Stimulated activated CD8-positive, alpha-beta memory T cell treated with anti-CD3 and anti-CD28 coated beads, Interleukin-15, amount 100 ng/mL, for 48 hours (primary cell): Measurements from ENCODE around the gene TMEM170B.
"Not testable (repeated sequence)": the region's sequence is repeated elsewhere in the genome, so short reads cannot be mapped to it uniquely, and the experiment has no call there.

Source experiments
- DNase-seq, 2 donors: peaks; one replicate each; pipeline ENCODE4 v3.0.0-alpha.2; 2020; ENCODE audit warnings: low read depth in 2 of 2

TMEM170B gene

DNA sequence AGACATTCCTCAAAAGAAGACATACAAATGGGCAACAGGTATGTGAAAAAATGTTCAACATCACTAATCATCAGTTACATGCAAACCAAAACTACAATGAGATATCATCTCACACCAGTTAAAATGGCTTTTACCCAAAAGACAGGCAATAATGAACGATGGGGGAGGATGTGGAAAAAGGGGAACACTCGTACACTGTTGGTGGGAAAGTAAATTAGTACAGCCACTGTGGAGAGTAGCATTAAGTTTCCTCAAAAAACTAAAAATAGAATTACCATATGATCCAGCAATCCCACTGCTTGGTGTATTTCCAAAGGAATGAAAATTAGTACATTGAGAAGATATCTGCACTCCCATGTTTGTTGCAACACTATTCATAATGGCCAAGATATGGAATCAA lies 8.6 kb upstream of the TMEM170B start:
- DNase-seq = no peak

DNA sequence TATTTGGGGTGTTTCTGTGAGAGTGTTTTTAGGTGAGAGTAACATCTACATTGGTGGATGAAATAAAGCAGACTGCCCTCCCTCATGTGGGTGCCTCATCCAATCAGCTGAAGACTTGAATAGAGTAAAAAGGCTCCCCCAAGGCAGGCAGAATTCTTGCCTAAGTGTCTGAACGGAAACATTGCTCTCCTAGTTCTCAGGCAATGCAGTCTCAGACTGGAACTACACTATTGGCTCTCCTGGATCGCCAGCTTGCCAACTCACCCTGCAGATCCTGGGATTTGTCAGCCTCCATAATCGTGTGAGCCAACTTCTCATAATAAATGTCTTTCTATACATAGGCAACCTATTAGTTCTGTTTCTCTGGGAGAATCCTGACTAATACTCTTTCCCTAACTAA lies 5.5 kb upstream of the TMEM170B start:
- no peak for DNase-seq

DNA sequence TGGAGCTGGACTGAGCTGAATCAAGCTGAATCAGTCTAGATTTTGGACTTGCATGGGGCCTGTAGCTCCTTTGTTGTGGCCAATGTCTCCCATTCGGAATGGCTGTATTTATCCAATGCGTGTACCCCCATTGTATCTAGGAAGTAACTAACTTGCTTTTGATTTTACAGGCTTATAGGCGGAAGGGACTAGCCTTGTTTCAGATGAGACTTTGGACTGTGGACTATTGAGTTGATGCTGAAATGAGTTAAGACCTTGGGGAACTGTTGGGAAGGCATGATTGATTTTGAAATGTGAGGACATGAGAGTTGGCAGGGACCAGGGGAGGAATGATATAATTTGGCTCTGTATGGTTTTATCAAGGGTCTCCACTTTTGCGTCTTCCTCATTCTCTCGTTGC lies 3.0 kb upstream of the TMEM170B start:
- no peak for DNase-seq

DNA sequence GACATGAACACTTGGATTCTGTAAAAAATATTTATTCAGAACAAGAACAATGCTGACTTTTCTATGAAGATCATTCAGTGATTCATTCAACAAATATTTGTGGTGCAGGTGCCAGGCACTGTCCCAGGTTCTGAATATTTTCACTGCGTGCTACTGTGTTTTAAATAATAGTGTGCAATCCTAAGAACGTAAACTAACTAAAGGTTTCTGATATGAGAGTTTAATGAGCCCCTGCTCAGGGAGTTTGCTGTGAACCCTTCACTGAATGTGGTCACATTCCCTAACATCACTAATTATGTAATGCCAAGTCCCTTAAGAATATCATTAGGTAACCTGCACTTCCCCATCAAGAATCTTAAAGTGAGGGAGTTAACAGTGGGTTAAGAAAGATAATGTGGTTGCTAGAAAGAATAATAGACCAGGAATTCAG lies 1.7 kb upstream of the TMEM170B start:
- DNase-seq = no peak

DNA sequence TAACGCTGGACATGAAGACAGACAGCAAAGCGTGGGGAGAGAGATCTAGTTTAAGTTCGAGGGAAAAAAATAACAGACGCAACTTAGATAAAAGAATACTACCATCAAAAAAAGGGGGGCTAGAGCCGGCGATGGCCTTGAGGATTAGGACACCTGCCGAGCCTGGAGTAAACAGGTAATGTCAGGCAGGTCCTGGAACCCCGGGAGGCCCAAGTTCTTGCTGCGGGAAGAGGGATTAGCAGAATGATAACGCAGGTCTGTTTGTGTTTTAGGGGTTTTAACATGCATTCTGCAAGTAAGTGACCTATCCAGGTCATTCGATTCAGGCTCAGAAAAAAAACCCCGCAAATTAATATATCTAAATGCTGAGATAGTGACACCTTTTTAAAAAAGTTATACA lies 754 bp upstream of the TMEM170B start:
- DNase-seq = no peak

DNA sequence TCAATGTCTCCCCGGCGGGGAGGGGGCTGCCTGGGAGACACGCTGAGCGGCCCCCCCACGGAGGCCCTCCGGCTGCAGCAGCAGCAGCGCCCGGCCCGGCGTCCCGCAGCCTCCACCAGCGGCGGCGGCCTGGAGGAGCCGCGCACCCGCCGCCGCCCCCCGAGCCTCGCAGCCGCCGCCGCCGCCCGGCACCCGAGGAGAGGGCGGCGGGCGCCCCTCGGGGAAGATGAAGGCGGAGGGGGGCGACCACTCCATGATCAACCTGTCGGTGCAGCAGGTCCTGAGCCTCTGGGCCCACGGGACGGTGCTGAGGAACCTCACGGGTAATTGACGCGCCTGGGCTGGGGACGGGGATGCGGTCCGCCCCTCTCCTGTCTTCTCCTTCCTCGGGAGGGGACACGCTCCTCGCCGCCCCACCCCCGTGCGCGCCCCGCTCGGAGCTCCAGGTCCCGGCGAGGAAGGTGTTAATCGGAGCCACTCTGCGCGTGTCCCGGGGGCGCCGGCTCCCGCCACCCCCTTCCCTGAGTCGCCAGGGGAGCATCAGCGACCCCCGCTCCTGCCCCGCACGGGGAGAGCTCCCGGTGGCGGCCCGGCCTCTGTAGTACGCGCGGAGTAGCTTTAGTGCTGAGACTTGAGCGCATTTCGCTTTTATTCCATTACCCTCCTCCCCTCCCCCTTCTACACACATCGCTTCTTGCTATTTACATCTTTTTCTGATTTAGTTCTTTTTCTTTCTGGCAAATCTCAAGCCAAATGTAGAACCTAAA lies 686 bp downstream of the TMEM170B start:
- DNase-seq = peak; percentile 1

DNA sequence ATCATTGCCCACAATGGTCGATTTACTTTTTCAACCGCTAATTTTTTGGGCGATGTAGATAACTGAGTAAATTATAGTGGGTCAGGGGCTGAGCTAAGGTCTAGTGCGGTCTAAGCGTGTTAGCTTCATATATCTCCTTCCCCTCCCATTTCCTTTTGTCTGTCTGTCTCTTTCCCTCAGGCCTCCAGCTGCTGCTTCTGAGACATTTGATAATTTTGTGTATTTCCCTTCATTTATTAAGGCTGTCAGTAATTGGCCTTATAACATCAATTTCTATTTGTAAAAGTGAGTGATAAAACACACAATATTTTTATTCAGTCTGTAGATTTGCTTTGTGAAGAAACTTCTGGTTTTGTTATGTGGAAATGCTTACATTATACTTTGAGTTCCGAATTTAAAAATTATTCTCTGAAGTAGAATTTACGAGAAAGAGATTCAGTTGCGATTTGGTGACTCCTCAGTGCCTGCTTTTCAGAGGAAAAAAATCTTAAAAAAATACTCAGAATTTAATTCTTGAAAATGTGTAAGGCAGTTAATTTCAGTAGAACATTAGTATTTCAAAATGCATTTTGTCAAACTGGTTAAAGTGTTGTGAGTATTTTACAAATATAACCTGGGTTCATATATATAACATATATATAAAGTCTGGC lies 1.4 kb downstream of the TMEM170B start:
- DNase-seq = no peak

DNA sequence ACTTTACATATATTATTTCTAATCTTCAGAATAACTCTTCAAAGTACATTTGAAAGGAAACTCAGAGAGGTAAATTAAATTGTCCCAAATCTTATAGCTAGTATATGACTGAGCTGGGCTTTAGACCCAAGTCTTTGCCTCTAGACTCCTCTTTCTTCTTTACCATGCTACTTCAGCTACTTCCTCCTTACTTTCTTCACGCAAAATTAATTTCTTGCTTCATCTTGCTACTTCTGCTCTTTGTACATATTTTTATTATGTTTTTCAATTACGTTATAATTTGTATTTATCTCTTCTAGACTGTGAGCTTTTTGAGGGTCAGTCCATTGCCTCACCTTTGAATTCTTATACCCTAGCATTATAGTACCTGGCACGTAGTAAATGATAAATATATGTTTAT lies 5.3 kb downstream of the TMEM170B start:
- DNase-seq = no peak

DNA sequence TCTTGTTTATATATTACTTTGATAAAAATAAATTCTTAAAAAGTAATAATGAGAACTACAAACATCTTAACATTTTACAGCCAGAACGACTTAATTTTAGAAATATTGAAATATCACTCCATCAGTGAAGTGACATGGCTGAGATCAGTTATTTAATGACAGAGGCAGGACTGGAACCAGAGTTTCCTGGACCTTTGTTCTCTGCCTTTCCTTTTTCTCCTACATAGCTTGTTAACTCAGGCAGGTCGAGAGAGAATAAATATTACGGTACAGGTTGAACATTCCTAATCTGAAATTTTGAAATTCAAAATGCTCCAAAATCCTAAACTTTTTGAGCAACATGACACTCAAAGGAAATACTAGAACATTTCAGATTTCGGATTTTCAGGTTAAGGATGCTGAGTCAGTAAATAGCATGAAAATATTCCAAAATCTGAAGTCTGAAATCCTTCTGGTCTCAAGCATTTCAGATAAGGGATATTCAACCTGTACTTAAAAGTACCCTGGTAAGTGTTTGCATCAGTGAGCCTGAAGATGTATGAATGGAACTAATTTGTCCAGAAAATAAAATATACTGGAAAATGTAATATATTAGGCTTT lies 6.5 kb downstream of the TMEM170B start:
- no peak for DNase-seq

DNA sequence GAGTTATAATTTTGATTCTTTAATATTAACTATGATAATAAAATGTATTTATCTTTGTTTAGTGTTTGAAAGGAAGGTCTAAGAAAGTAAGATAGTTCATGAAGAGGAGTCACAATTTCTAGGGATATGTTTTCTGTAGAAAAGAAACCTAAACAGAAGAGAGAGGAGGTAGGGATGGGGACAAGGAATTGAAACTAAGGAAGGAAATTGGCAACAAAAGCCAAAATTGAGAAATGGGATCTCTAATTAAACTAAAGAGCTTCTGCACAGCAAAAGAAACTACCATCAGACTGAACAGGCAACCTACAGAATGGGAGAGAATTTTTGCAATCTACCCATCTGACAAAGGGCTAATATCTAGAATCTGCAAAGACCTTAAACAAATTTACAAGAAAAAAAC lies 10.3 kb downstream of the TMEM170B start:
- not testable (repeated sequence) for DNase-seq

DNA sequence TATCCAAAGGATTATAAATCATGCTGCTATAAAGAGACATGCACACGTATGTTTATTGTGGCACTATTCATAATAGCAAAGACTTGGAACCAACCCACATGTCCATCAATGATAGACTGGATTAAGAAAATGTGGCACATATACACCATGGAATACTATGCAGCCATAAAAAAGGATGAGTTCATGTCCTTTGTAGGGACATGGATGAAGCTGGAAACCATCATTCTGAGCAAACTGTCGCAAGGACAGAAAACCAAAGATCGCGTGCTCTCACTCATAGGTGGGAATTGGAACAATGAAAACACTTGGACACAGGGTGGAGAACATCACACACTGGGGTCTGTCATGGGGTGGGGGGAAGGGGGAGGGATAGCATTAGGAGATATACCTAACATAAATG lies 11.0 kb downstream of the TMEM170B start:
- not testable (repeated sequence) for DNase-seq

DNA sequence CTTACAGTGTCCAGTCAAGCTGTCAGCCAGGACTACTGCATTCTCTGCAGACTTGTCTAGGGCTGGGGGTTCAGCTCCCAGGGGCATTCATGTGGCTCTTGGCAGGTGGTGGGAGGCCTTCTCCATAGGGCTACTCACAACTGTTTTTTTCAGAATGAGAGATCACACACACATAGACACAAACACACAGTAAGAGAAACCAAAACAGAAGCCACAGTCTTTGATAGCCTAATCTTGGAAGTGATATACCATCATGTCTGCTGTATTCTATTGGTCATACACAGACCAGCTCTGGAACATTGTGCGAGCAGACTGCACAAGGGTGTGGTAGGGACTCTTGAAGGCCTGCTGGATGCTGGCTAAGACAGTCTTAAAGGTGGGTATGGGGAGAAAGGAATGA lies 13.5 kb downstream of the TMEM170B start:
- DNase-seq = no peak

DNA sequence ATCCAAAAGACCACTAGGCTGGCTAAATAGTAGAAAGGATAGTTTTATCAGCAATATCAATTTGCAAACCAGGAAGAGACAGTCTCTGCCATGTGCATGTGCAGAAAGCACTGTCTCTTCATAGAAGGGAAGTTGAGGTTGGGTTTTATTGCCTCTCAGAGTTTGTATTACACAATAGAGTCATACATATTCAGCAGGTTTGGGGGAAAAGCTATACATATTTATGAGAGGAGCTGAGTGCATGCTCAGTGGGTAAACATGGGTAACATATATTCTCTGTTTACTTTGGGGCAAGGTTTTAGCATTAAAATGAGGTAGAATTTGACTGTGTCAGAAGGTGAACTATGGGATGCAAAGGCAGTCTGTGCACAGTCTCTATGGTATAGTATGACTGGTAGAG lies 14.9 kb downstream of the TMEM170B start:
- no peak for DNase-seq

DNA sequence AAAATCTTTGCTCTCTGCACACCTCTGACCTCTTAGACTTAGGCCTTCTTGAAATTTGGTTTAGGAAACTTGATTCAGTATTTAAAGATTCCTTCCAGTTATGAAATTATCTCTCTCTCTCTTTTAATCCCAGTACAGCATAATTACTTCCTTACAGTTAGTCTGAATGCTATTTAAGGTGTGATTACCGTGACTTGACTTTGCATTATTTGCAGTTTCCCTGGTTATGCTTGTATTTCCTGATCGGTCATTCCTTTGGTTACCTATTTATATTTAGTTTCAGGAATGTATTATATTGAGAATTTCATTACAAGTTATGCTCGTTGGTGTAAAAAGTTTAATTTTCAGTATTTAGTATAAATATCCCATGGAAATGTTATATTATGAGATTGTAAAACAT lies 16.3 kb downstream of the TMEM170B start:
- DNase-seq = no peak

DNA sequence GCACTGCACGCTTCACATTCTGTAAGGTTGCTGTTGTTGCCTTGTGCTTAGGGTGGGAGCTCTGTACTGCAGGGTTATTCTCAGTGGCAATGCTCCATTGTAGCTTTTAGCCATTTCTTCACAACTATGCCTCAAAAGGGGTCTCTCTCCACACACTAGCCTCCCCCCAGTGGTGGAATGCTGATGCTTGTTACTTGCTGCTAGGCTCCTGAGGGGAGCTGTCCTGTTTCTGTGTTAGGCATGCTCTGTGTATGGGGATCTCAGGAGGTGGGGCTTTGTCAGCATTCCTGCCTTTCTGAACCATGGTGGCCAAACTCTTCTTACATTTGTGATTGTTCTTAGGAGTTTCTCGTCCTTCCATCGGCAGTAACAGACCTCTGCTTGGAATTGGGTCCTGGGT lies 18.8 kb downstream of the TMEM170B start:
- DNase-seq = no peak

DNA sequence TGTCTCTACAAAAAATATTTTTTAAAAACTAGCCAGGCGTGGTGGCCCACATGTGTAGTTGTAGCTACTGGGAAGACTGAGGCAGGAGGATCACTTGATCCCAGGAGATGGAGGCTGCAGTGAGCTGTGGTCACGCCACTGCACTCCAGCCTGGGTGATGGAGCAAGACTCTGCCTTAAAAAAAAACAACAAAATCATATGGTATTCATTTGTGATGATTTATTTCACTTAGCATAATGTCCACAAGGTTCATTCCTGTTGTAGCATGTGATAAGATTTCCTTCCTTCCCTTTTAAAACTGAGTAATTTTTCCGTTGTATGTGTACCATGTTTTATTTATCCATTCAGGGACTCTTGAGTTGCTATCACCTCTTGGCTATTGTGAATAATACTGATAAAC lies 26.2 kb downstream of the TMEM170B start:
- no peak for DNase-seq

DNA sequence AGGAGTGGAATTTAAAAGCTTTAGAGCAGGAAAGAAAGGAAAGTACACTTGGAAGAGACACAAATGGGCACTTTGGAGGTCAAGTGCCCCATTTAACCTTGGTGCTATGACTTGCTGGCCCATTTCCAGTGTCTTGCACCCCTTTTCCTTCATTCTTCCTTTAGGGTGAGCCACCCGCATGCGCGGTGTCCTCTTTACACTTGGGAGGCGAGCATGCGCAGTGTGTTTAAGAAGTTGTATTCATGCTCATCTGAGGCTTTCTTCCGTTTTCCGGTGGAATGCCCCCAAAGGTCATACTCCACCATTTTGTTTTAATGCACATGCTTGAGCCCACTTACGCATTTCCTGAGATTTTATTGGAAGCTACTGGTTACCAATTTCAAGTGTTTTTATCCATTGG lies 29.1 kb downstream of the TMEM170B start:
- DNase-seq = no peak

DNA sequence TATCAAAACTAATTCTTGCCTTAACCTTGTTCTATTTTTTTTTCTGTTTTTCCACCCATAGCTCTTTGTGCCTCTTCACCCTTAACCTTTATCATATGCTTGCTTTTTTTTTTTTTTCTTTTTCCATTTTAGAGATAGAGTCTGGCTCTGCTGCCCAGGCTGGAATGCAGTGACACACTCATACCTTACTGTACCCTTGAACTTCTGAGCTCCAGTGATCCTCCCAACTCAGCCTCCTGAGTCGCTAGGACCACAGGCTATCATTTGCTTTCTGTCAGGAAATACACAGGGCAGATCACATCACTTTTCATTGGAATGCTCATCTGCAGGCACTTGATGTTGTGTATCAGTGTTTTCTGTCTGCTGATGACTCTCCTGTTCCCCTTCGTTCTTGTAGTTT lies 33.5 kb downstream of the TMEM170B start:
- no peak for DNase-seq

DNA sequence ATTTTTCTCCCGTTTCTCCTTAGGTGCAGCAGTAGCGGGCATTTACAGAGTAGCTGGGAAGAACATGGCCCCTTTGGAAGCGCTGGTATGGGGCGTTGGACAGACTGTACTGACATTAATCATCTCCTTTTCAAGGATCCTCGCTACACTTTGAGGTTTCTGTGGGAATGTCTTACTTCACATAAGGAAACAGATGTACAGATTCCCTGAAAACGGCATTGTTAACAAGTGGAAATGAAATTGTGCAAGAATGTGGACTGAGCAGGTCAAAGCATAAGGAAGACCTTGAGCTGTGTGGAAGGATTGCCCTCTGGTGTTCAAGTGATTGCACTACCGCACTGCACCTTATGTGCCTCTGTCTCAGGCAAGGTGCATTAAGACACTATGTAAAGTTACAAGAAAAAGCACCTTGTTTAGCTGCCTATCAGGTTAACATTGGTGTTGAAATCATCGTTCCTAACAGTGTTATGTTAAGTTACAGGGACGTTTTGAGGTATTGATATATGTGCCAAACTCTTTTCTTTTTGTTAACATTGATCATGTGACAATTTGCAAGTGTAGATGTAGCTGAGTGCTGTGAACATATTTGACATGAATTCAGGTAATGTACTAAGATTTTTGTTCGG lies 38.0 kb downstream of the TMEM170B start:
- DNase-seq = peak in 1 of 2 donors; percentile 5

DNA sequence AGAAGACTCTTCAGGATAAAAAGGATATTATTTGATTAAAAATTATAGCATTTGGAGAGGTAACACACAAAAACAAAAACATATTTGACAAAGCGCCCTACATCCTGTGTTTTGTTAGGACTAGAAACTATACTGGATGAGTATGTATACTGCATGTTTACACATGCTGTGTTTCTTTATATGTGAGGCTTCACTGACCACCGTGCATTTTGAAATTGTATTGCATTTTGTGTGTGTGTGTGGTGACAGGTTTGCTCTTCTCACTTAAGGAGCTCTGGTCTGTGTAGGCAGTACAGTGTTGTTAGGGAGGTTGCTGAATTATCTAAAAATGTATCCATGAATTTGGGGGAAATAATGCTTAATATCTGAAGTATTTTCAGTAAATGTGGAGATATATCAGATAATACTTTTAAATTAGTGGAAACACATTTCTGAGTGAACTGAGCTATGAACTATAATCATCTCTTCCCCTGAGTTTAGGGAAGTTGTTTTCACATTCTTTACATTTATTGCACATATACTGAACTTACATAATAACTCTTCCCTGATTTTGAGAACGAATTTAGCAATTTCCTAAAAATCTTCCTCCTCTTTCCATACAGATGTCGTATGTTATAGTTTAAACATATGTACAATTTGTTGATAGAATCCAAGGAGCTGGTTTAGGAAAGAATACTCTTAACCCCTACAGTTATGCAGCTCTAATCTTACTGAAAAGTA lies 43.3 kb downstream of the TMEM170B start:
- no peak for DNase-seq

DNA sequence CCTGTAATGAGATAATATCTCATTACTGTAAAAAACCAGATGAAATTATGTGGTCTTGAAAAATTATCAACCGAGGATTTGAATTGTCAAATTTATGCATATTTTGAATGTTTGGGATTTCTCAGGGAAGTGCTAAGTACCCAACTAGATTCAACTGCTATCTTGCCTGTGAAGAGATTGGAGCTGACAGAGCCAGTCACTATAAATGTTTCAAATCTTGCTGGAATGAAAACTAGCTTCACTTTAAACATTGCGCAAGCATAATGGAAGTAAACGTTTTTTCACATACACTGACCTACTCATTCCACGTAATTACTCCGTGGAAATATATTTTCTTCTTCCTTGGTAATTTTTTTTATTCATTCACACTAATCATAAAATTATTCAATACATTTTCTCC lies 46.7 kb downstream of the TMEM170B start:
- DNase-seq = no peak

DNA sequence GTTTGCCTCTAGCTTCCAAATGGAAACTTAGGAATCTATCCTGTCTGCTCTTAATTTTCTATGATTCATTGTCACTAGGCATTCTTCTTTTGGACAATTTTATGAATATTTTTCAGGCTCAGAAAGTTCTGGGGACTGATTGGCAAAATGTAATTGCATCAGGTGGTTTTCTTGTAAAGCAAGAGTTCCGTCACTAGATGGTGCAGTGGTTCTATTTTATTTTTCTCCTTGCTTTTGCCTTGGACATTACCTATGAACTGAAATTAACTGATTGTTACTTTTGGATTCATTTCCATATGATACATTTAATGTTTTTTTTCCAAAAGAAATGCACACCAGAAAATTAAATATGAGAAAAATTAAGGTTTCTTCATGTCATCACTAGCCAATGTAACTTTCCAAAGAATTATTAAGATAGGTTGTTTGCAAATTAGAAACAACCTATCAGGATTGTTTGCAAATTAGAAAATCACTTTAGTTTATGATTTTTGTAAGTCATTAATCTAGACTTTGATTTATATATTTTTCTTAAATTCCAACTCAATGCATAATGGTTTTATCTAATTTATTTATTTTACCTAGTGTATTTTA lies 48.0 kb downstream of the TMEM170B start:
- no peak for DNase-seq
